Measurements from ENCODE around the gene SIGLEC5. TPM values are rescaled to one million over a fixed set of nuclear protein-coding genes. Genes with fewer than 3 reads are reported as not detected.

Gene SIGLEC5
- total RNA-seq, 2 donors from 2014 or later: not detected

- H3K9me3 ChIP-seq (ENCODE audit: control insufficient read depth, low read length): no peaks in the 10 kb centered on the region
- no peaks in the 10 kb centered on the region for H3K4me1 ChIP-seq (ENCODE audit: control insufficient read depth, insufficient read depth, low read length)
- H3K9me3 Mint-ChIP-seq: no peaks in the 10 kb centered on the region
- H3K27me3 ChIP-seq (ENCODE audit: control insufficient read depth, insufficient read depth, low read length, poor library complexity, severe bottlenecking): peaks cover 22% of the 10 kb centered on the region
- no peak for DNase-seq
- H3K9ac ChIP-seq (ENCODE audit: extremely low read depth, low read length, poor library complexity, severe bottlenecking): no peak overlapping the region
- H3K27ac ChIP-seq (ENCODE audit: low read depth, low read length): no peak overlapping the region
- 64 to 70% methylated on average over 5 to 6 of the region's 6 CpGs for WGBS, 2 experiments (ENCODE audit: insufficient coverage in 1 of 2, insufficient read length in 1 of 2)
- TF ChIP-seq CTCF (conservative IDR thresholded peaks at IDR 0.05): no peak
- H3K27me3 Mint-ChIP-seq (ENCODE audit: insufficient read depth): peaks cover 26% of the 10 kb centered on the region
- H3K27ac Mint-ChIP-seq: no peak overlapping the region
- H3K4me3 Mint-ChIP-seq: no peak overlapping the region
- H3K36me3 Mint-ChIP-seq (ENCODE audit: low read depth): no peaks in the 10 kb centered on the region
- no peak overlapping the region for H3K4me3 ChIP-seq (ENCODE audit: low read length)
- H3K4me1 Mint-ChIP-seq: no peaks in the 10 kb centered on the region
- H3K36me3 ChIP-seq (ENCODE audit: control insufficient read depth, insufficient read depth, low read length): no peaks in the 10 kb centered on the region
These were observed 23.1 kb downstream of the SIGLEC5 start for GRCh38 chr19:51607077-51607476.

GRCh38 chr19:51602189-51602854, 27.9 kb downstream of the SIGLEC5 start:
- TF ChIP-seq CTCF (conservative IDR thresholded peaks at IDR 0.05): no peak

GRCh38 chr19:51600940-51601580, 29.1 kb downstream of the SIGLEC5 start:
- Mint-ChIP-seq H3K27me3 (ENCODE audit: insufficient read depth) (peaks cover 31% of the 10 kb centered on the region), H3K4me1 (no peaks in the 10 kb centered on the region), H3K4me3 (no peak overlapping the region), H3K36me3 (ENCODE audit: low read depth) (no peaks in the 10 kb centered on the region), H3K9me3 (no peaks in the 10 kb centered on the region), H3K27ac (no peak overlapping the region)
- no peak for TF ChIP-seq CTCF (conservative IDR thresholded peaks at IDR 0.05)
- no peak for DNase-seq
- Histone ChIP-seq H3K27me3 (ENCODE audit: control insufficient read depth, insufficient read depth, low read length, poor library complexity, severe bottlenecking) (peaks cover 23% of the 10 kb centered on the region), H3K9ac (ENCODE audit: extremely low read depth, low read length, poor library complexity, severe bottlenecking) (no peak overlapping the region), H3K9me3 (ENCODE audit: control insufficient read depth, low read length) (no peaks in the 10 kb centered on the region), H3K4me3 (ENCODE audit: low read length) (no peak overlapping the region), H3K27ac (ENCODE audit: low read depth, low read length) (no peak overlapping the region), H3K4me1 (ENCODE audit: control insufficient read depth, insufficient read depth, low read length) (no peaks in the 10 kb centered on the region), H3K36me3 (ENCODE audit: control insufficient read depth, insufficient read depth, low read length) (no peaks in the 10 kb centered on the region)
- WGBS, 2 experiments (ENCODE audit: insufficient coverage in 1 of 2, insufficient read length in 1 of 2): 94 to 95% methylated on average over 43 to 59 of the region's 59 CpGs

More at GRCh38 chr19:51602189-51602854, 27.9 kb downstream of the SIGLEC5 start:
- Histone ChIP-seq H3K27ac (ENCODE audit: low read depth, low read length) (no peak overlapping the region), H3K4me1 (ENCODE audit: control insufficient read depth, insufficient read depth, low read length) (no peaks in the 10 kb centered on the region), H3K9me3 (ENCODE audit: control insufficient read depth, low read length) (no peaks in the 10 kb centered on the region), H3K36me3 (ENCODE audit: control insufficient read depth, insufficient read depth, low read length) (no peaks in the 10 kb centered on the region), H3K27me3 (ENCODE audit: control insufficient read depth, insufficient read depth, low read length, poor library complexity, severe bottlenecking) (peaks cover 16% of the 10 kb centered on the region), H3K4me3 (ENCODE audit: low read length) (no peak overlapping the region), H3K9ac (ENCODE audit: extremely low read depth, low read length, poor library complexity, severe bottlenecking) (no peak overlapping the region)
- Mint-ChIP-seq H3K4me3 (no peak overlapping the region), H3K27me3 (ENCODE audit: insufficient read depth) (peaks cover 32% of the 10 kb centered on the region), H3K9me3 (no peaks in the 10 kb centered on the region), H3K36me3 (ENCODE audit: low read depth) (no peaks in the 10 kb centered on the region), H3K27ac (no peak overlapping the region), H3K4me1 (no peaks in the 10 kb centered on the region)
- no peak for DNase-seq
- WGBS, 2 experiments (ENCODE audit: insufficient coverage in 1 of 2, insufficient read length in 1 of 2): 90 to 92% methylated on average over 16 to 20 of the region's 20 CpGs

All from endodermal cell (in vitro differentiated cells).